ENCODE measurements around the gene C8B. TPM values are rescaled to one million over a fixed set of nuclear protein-coding genes. Genes with fewer than 3 reads are reported as not detected.

C8B gene
- total RNA-seq, 4 donors from 2014 or later, result not detected

DNA sequence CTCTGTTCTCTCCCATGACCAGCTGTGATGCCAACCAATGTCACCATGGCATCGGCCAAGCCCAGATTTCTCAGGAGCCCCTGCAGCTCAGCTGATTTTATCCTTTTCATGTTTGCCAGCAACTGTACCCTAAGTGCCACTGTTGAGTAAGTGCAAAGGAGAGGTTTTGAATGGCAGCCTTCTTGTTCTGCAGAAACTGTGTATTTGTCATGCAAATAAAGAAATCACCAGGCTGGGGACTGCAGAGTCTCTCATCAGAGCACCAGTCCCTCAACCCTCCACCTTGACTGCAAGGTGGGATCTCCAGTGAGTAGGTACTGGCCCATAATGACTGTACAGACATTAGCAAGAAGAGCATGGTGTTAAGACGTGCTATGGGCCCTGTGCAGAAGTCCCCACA is 26.6 kb downstream of the C8B start:
- Histone ChIP-seq H3K4me1 (no peaks in the 10 kb centered on the region), H3K27ac (no peak overlapping the region), H3K9me3 (no peaks in the 10 kb centered on the region), H3K36me3 (no peaks in the 10 kb centered on the region), H3K27me3 (no peaks in the 10 kb centered on the region), H3K4me3 (no peak overlapping the region)
- no peak for DNase-seq
- WGBS, 2 donors (ENCODE audit: low coverage in 1 of 2), result 83% methylated on average over 2 of the region's 2 CpGs; no CpG with 5 or more reads in 1 of the 2 donors
- intact Hi-C loops (cut with DNase I; ENCODE audit: low total_unique reads), result no loop called here
- in situ Hi-C loops (cut with MboI; ENCODE audit: low pct_ligation_motif_present in 1 of 4, low pct_unique_long_range_greater_than_20kb in 1 of 4, low sequenced_read_pairs in 3 of 4), result no loop called here
- TF ChIP-seq, protein P1, sequence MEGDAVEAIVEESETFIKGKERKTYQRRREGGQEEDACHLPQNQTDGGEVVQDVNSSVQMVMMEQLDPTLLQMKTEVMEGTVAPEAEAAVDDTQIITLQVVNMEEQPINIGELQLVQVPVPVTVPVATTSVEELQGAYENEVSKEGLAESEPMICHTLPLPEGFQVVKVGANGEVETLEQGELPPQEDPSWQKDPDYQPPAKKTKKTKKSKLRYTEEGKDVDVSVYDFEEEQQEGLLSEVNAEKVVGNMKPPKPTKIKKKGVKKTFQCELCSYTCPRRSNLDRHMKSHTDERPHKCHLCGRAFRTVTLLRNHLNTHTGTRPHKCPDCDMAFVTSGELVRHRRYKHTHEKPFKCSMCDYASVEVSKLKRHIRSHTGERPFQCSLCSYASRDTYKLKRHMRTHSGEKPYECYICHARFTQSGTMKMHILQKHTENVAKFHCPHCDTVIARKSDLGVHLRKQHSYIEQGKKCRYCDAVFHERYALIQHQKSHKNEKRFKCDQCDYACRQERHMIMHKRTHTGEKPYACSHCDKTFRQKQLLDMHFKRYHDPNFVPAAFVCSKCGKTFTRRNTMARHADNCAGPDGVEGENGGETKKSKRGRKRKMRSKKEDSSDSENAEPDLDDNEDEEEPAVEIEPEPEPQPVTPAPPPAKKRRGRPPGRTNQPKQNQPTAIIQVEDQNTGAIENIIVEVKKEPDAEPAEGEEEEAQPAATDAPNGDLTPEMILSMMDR (IDR thresholded peaks at IDR 0.05), result no peak
- TF ChIP-seq POLR2A (IDR thresholded peaks at IDR 0.05) (no peak), POLR2AphosphoS5 (IDR thresholded peaks at IDR 0.05) (no peak), EP300 (IDR thresholded peaks at IDR 0.05; ENCODE audit: low read depth) (no peak)

DNA sequence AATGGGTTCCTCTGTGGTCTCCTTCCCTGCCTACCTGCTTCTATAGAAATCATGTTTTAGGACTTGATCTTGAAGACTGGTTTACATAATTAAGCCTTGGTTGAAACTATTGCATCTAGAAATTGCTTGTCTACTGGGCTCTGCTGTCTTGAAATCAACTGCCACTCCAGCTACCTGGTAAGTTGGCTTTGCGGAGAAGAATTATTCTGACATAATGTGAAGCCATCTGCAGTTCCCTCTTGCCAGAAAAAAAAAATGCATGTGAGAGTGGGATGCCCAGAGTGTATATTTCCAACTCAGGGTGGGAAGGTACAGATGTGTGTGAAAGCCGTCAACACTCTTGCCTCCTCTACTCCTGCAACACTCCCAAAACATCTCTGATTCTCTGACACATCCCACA is 27.2 kb downstream of the C8B start:
- no peaks in the 10 kb centered on the region for H3K36me3 ChIP-seq
- H3K4me1 ChIP-seq, result no peaks in the 10 kb centered on the region
- intact Hi-C loops (cut with DNase I; ENCODE audit: low total_unique reads) (no loop called here), in situ Hi-C loops (cut with MboI; ENCODE audit: low pct_ligation_motif_present in 1 of 4, low pct_unique_long_range_greater_than_20kb in 1 of 4, low sequenced_read_pairs in 3 of 4) (no loop called here)
- H3K27ac ChIP-seq, result no peak overlapping the region
- WGBS, 2 donors (ENCODE audit: low coverage in 1 of 2), result 93 to 100% methylated on average over 1 to 2 of the region's 2 CpGs
- H3K9me3 ChIP-seq, result no peaks in the 10 kb centered on the region
- H3K4me3 ChIP-seq, result no peak overlapping the region
- no peaks in the 10 kb centered on the region for H3K27me3 ChIP-seq
- TF ChIP-seq POLR2AphosphoS5 (IDR thresholded peaks at IDR 0.05) (no peak), EP300 (IDR thresholded peaks at IDR 0.05; ENCODE audit: low read depth) (no peak), POLR2A (IDR thresholded peaks at IDR 0.05) (no peak)
- TF ChIP-seq, protein P1 (IDR thresholded peaks at IDR 0.05), result no peak
- no peak for DNase-seq

DNA sequence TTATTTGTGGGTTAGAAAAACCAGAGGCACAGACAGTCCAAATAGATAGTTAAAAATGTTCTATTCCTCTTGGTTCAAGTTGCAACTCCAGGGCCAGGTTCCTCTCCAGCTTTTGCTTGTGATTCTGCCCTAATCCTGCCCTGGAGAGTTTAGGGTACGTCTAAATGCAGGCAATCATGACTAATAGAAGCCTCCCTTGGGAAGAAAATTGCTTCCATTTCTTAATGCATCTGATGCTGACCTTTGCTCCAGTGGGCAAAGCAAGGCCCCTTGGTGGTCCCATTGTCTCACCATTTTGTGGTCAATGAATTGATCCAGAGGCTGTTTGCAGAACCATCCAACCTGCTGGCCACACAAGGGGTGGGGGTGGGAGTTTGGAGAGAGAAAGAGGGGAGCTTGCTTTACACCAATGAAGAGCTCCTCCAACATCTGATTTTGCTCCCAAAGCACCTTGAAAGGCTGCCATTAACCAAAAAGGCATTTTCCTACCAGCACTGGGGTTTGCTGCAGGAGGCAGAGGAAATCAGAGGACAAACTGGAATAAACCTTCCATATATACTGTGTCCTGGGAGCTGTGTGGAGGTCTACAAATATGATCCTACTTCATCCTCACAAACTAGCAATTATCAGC is 31.3 kb downstream of the C8B start:
- H3K27ac ChIP-seq, result no peak overlapping the region
- no peak for DNase-seq
- WGBS, 2 donors (ENCODE audit: low coverage in 1 of 2), result 20 to 21% methylated on average over 1 of the region's 1 CpG
- in situ Hi-C loops (cut with MboI; ENCODE audit: low pct_ligation_motif_present in 1 of 4, low pct_unique_long_range_greater_than_20kb in 1 of 4, low sequenced_read_pairs in 3 of 4) (no loop called here), intact Hi-C loops (cut with DNase I; ENCODE audit: low total_unique reads) (no loop called here)
- no peaks in the 10 kb centered on the region for H3K36me3 ChIP-seq
- no peaks in the 10 kb centered on the region for H3K9me3 ChIP-seq
- H3K27me3 ChIP-seq, result no peaks in the 10 kb centered on the region
- H3K4me1 ChIP-seq, result no peaks in the 10 kb centered on the region
- H3K4me3 ChIP-seq, result no peak overlapping the region
- TF ChIP-seq POLR2A (IDR thresholded peaks at IDR 0.05) (no peak), EP300 (IDR thresholded peaks at IDR 0.05; ENCODE audit: low read depth) (no peak), POLR2AphosphoS5 (IDR thresholded peaks at IDR 0.05) (no peak)
- TF ChIP-seq, protein P1 (IDR thresholded peaks at IDR 0.05), result no peak

DNA sequence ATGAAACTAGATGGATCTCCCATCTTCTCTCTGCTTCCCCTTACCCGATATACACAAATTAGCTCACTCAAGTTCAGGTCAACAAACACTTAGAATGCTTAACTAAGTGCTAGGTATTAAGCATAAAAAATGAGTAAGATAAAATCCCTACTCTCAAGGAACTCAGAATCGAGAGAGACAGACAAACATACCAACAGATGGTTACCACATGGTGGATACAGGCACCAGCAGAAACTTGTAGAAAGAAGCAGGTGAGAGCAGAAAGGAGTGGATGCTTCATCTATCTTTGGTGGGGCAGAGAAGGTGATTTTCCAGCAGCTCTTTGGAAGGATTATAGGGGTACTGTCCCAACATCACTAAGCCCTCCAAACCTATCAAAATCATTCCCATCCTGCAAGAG is 32.2 kb downstream of the C8B start:
- no peaks in the 10 kb centered on the region for H3K27me3 ChIP-seq
- 60 to 67% methylated on average over 2 of the region's 2 CpGs for WGBS, 2 donors (ENCODE audit: low coverage in 1 of 2)
- H3K4me1 ChIP-seq, result no peaks in the 10 kb centered on the region
- DNase-seq, result no peak
- TF ChIP-seq, protein P1 (IDR thresholded peaks at IDR 0.05), result no peak
- in situ Hi-C loops (cut with MboI; ENCODE audit: low pct_ligation_motif_present in 1 of 4, low pct_unique_long_range_greater_than_20kb in 1 of 4, low sequenced_read_pairs in 3 of 4) (no loop called here), intact Hi-C loops (cut with DNase I; ENCODE audit: low total_unique reads) (no loop called here)
- no peaks in the 10 kb centered on the region for H3K36me3 ChIP-seq
- no peak overlapping the region for H3K4me3 ChIP-seq
- no peaks in the 10 kb centered on the region for H3K9me3 ChIP-seq
- no peak overlapping the region for H3K27ac ChIP-seq
